Hematopoietic multipotent progenitor cell treated with erythropoietin and hydrocortisone succinate and interleukin-3 and kit ligand, for 4 days (in vitro differentiated cells): ENCODE data around the gene PROC.

Experiments
- DNase-seq: peaks from one replicate; pipeline ENCODE4 v3.0.0-alpha.2; 2015

PROC gene

DNA sequence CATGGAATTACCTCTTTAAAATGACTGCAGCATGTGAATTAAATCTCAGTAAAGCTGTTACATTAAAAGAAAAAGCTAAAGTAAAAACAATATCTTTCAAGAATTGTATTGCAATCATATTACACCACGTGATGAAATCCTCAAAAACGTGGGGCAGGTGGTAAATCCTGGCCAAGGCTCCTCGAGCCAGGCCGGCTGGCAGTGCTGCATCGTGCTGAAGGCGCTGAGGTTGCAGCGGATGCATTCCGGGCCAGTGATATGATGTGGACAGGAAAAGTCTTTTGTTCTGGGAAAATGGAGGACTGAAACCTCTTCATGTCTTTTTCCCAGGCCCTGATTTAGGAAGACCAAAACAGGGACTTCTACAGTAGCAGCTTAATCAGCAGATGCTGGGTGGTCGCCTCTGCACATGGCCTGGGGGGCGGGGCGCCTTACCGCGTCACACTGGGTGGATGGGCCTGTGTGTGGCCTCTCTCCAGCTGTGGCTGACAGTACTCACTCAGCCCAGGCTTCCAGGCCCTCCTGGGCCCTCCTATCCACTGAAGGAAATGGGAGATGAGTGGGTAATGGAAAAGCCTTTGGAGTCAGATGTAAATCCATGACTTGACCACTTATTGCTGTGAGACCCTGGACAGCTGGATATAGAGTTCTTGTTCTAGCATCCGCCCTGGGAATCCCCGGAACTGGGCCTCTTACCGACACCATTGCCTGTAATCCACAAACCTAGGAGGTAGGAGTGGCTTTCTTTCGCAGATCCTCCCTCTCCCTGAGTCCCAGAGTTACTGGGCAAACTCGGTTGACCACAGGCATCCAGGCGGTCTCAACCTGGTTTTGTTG, 45.1 kb downstream of the PROC start:
- DNase-seq, result no peak

DNA sequence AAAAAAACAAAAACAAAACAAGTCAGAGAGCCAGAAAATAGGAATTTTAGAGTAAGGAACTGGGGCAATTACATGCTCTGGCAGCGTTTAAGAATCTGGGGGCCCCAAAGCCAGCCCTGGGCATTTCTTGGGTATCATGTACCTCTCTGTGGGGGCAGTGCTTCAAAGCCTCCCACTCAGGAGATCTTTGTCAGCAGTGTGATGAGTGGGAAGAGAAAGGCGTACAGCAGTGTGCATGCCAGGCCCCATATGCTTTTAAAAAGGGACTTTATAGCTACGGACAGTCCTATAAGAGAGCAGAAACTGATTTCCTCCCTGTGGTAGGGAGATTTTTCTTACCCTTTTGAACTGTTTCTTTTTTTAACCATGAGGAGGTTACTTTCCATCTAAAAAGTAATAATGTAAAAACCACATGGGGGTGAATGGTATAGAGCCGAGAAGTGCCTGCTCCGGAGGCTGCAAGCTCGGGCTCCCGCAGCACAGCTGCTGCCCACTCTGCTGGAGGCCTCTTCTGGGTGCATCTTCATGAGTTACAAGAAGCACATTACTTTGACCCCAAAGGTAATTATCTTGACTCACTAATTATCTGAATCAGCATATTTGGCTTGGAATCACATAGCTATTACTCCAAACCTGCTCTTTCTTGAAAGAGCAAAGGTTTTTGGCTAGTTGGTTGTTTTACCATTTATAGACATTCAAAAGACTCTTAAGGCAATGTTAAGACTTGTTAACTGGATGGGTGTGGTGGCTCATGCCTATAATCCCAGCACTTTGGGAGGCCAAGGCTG, 46.4 kb downstream of the PROC start:
- no peak for DNase-seq

DNA sequence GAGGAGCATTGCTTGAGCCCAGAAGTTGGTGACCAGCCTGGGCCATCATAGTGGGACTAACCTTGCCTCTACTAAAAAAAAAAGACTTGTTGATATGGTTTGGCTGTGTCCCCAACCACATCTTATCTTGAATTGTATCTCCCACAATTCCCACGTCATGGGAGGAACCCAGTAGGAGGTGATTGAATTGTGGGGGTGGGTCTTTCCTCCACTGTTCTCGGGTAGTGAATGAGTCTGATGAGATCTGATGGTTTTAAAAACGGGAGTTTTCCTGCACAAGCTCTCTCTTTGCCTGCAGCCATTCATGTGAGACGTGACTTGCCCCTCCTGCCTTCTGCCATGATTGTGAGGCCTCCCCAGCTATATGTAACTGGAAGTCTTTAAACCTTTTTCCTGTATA, 47.0 kb downstream of the PROC start:
- DNase-seq, result peak; percentile 33

DNA sequence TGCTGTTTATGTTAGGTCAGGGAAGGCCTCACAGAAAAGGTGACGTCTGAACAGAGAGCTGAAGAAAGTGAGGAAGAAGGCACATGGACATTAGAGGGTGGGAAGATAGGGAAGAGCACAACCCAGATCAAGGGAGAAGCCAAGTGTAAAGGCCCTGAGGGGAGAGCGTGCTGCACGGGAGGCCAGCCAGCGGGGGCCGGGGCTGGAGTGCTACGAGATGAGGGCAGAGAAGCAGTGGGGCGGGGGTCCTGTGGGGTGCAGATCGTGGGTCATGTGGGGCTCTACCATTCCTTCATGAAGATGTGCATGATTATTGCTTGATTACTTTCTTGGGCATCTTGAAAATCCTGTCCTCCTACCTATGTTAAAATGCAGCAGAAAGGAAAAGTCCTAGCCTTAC, 50.8 kb downstream of the PROC start:
- no peak for DNase-seq

DNA sequence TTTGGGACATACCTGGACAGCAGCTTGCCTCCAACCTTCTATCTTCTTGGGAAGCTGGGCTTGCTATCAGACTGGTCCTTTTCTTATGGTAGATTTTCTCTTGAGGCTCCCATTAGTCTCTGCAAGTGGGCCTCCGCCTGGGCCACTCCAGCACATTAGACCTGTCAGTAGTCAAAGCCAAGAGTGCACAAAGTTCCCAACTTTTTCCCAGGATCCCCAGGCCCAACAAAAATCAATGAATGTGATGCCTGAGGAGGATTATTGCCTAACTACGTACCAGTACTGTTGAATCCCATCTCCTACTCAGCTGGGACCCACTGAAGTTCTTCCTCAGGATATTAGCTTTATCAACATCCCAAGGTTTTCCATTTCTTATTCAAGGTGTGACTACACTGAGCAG, 51.7 kb downstream of the PROC start:
- DNase-seq, result no peak

DNA sequence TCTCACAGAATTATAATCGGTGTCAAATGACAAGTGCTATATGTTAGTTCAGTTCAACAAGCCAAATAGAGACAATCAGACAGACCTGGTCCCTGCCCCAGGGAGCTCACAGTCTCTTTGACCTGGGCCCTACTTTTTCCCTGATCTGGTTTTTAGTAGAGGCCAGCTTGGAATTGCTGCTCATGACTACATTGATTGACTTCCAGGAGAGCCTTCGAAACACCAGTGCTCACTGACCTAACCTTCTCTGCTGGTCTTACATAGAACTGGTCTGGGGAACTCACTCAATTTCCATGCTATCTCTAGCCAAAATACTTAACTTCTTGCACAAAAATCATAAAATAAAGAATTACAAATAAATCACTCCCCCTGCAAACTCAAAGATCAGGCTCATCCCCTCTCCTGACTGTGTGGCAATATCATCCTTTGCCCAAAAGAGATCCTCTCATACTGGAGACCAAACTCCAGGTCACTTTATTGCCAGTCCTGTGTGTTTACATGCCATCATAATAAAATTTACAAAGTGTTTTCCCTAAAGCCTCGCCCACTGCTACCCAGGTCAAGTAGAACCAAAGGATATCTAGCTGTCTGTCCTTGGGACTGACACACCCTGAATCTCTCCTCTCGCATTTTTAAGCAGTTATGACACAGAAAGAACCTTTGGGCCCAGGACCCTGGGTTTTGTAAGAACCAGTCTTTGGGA, 53.2 kb downstream of the PROC start:
- no peak for DNase-seq

DNA sequence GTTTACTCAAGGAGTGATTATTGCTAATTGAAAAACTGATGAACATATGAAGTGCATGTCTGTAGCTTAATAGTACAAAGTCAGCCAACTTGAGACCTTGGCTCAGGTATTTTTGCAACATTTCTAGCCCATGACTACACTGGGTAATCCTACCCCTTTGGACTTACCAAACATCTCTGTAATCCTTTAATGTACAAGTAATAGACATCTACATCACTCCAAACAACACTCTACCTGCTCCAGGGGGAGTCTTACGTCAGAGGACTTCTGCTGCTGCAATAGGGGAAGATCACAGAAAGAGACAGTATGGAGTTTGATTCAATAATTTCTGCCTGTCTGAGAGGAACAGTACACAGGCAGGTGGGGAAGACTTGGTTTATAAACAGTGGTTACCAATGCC, 54.0 kb downstream of the PROC start:
- DNase-seq, result no peak

DNA sequence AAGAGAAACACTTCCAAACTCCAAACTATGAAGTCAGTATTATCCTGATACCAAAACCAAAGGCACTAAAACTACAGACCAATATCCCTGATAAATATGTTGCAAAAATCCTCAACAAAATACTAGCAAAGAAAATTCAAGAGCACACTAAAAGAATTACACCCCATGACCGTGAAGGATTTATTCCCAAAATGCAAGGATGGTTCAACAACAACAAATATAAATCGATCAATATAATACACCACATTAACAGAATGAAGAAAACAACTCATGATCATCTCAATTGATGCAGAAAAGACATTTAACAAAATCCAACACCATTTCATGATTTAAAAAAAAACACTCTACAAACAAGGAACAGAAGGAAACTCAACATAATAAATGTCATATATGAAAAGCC, 57.6 kb downstream of the PROC start:
- DNase-seq, result no peak
